SU-DHL-6 (cell line): ENCODE measurements around the gene BPIFB3.

Experiments
- EZH2phosphoT487 ChIP-seq: fragments of 200-600 bp; sonication (generic), shearing (Covaris generic); conservative IDR thresholded peaks from 2 replicates; pipeline ENCODE4 v1.6.1; 2018; ENCODE audit warnings: mild to moderate bottlenecking, antibody characterized with exemption, low read length, moderate library complexity, mixed read lengths
- TF ChIP-seq, protein P1 (sequence below): fragments of 200-600 bp; sonication (generic); IDR thresholded peaks from one replicate; pipeline ENCODE4 v1.5.1; 2017; ENCODE audit warnings: antibody characterized with exemption, mild to moderate bottlenecking, low read length, moderate library complexity; ENCODE audit not compliant: insufficient read depth, poor library complexity, severe bottlenecking

DNA sequence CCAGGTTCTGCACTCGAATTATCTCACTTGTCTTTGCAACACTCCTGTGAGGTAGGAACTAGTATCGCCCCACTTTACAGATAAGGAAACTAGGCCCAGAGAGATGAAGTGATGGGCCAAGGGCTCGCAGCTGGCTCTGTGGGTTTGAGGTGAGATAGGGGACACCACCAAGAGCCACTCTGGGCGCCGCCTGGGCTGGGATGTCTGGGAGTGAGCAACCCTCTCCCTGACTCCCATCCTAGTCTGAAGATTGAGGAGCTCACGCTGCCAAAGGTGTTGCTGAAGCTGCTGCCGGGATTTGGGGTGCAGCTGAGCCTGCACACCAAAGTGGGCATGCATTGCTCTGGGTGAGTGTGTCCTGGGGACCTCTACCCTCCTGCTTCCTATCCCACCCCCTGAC, 5.4 kb downstream of the BPIFB3 start:
- TF ChIP-seq, protein P1, sequence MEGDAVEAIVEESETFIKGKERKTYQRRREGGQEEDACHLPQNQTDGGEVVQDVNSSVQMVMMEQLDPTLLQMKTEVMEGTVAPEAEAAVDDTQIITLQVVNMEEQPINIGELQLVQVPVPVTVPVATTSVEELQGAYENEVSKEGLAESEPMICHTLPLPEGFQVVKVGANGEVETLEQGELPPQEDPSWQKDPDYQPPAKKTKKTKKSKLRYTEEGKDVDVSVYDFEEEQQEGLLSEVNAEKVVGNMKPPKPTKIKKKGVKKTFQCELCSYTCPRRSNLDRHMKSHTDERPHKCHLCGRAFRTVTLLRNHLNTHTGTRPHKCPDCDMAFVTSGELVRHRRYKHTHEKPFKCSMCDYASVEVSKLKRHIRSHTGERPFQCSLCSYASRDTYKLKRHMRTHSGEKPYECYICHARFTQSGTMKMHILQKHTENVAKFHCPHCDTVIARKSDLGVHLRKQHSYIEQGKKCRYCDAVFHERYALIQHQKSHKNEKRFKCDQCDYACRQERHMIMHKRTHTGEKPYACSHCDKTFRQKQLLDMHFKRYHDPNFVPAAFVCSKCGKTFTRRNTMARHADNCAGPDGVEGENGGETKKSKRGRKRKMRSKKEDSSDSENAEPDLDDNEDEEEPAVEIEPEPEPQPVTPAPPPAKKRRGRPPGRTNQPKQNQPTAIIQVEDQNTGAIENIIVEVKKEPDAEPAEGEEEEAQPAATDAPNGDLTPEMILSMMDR = no peak
- TF ChIP-seq EZH2phosphoT487 = no peak
